Neuronal stem cell (in vitro differentiated cells): ENCODE results near the gene RECK.

Experiments used
- DNase-seq: peaks from one replicate; pipeline ENCODE4 v3.0.0-alpha.2; 2013; ENCODE audit warnings: low spot score
- H2AFZ ChIP-seq: one replicate; pipeline ENCODE4 v1.6.1; 2013; ENCODE audit warnings: mild to moderate bottlenecking, low read length, inconsistent platforms
- H2AK5ac ChIP-seq: 2 replicates; pipeline ENCODE4 v1.6.1; 2013; ENCODE audit warnings: low read depth, mild to moderate bottlenecking, inconsistent platforms, low read length, moderate library complexity, mixed read lengths
- H2BK120ac ChIP-seq: 2 replicates; pipeline ENCODE4 v1.6.1; 2013; ENCODE audit warnings: low read depth, mild to moderate bottlenecking, inconsistent platforms, low read length, moderate library complexity, mixed read lengths
- H2BK12ac ChIP-seq: one replicate; pipeline ENCODE4 v1.6.1; 2013; ENCODE audit warnings: low read length, inconsistent platforms
- H2BK15ac ChIP-seq: 2 replicates; pipeline ENCODE4 v1.6.1; 2013; ENCODE audit warnings: mild to moderate bottlenecking, low read length, inconsistent platforms, mixed read lengths
- H2BK5ac ChIP-seq: one replicate; pipeline ENCODE4 v1.6.1; 2013; ENCODE audit warnings: inconsistent platforms, mild to moderate bottlenecking, low read length, moderate library complexity
- H3K14ac ChIP-seq: one replicate; pipeline ENCODE4 v1.6.1; 2013; ENCODE audit warnings: low read length, inconsistent platforms
- H3K18ac ChIP-seq: 2 replicates; pipeline ENCODE4 v1.6.1; 2013; ENCODE audit warnings: low read length, inconsistent platforms
- H3K23ac ChIP-seq: 2 replicates; pipeline ENCODE4 v1.6.1; 2013; ENCODE audit warnings: low read depth, mild to moderate bottlenecking, mixed read lengths, low read length, inconsistent platforms; ENCODE audit not compliant: poor library complexity
- H3K27ac ChIP-seq: replicated peaks from 3 replicates; pipeline ENCODE4 v1.5.1; 2013; ENCODE audit warnings: low read length, inconsistent platforms
- H3K27me3 ChIP-seq, 3 experiments: 2 replicates each; pipeline ENCODE4 v1.6.1; 2013; ENCODE audit warnings: low read length in 3 of 3, mild to moderate bottlenecking in 2 of 3, inconsistent platforms in 1 of 3, low read depth in 1 of 3, mixed read lengths in 1 of 3, moderate library complexity in 1 of 3; ENCODE audit not compliant: control insufficient read depth in 3 of 3, insufficient read depth in 3 of 3
- H3K36me3 ChIP-seq, 2 donors: replicated peaks in 1 of 2; 2 replicates each; pipeline ENCODE4 v1.6.1; 2013; ENCODE audit warnings: low read length in 2 of 2; ENCODE audit not compliant: control insufficient read depth in 2 of 2, insufficient read depth in 2 of 2
- H3K4ac ChIP-seq: 2 replicates; pipeline ENCODE4 v1.6.1; 2013; ENCODE audit warnings: inconsistent platforms, mild to moderate bottlenecking, low read length, moderate library complexity
- H3K4me1 ChIP-seq, 2 donors: 1 replicate in 1 of 2; 2 replicates in 1 of 2; pipeline ENCODE4 v1.6.1; 2013; ENCODE audit warnings: low read length in 2 of 2, low read depth in 1 of 2; ENCODE audit not compliant: control insufficient read depth in 2 of 2, insufficient read depth in 1 of 2
- H3K4me2 ChIP-seq: one replicate; pipeline ENCODE4 v1.6.1; 2013; ENCODE audit warnings: mild to moderate bottlenecking, low read length, inconsistent platforms; ENCODE audit not compliant: insufficient read depth, poor library complexity, severe bottlenecking
- H3K4me3 ChIP-seq, 2 donors: 2 replicates each; pipeline ENCODE4 v1.5.1; 2013; ENCODE audit warnings: low read length in 2 of 2, mild to moderate bottlenecking in 2 of 2, inconsistent platforms in 1 of 2, moderate library complexity in 1 of 2
- H3K79me1 ChIP-seq: one replicate; pipeline ENCODE4 v1.6.1; 2013; ENCODE audit warnings: low read depth, mild to moderate bottlenecking, inconsistent platforms, low read length, moderate library complexity
- H3K9ac ChIP-seq: one replicate; pipeline ENCODE4 v1.6.1; 2013; ENCODE audit warnings: mild to moderate bottlenecking, low read depth, low read length, inconsistent platforms; ENCODE audit not compliant: poor library complexity
- H3K9me3 ChIP-seq, 2 donors: replicated peaks in 1 of 2; 2 replicates each; pipeline versions ENCODE3 to v1.6.1; 2013; ENCODE audit warnings: low read length in 2 of 2, mild to moderate bottlenecking in 2 of 2, inconsistent platforms in 1 of 2, low read depth in 1 of 2, mixed read lengths in 1 of 2, moderate library complexity in 1 of 2; ENCODE audit not compliant: control insufficient read depth in 2 of 2, insufficient read depth in 1 of 2
- H4K8ac ChIP-seq: one replicate; pipeline ENCODE4 v1.6.1; 2013; ENCODE audit warnings: low read depth, mild to moderate bottlenecking, inconsistent platforms, low read length, moderate library complexity
- H4K91ac ChIP-seq: one replicate; pipeline ENCODE4 v1.6.1; 2013; ENCODE audit warnings: low read length, low read depth, mild to moderate bottlenecking, inconsistent platforms; ENCODE audit not compliant: poor library complexity
- WGBS, 2 donors: extraction: QIAGEN DNeasy Blood & Tissue Kit; methylation state at CpG; one replicate each; pipeline ENCODE4 v1.1.7; 2013; ENCODE audit warnings: missing lambda C conversion rate in 2 of 2, mixed read lengths in 1 of 2; ENCODE audit not compliant: insufficient read length in 2 of 2, insufficient replicate concordance in 1 of 2; ENCODE audit errors: extremely low coverage in 2 of 2; 5-methylcytosine and 5-hydroxymethylcytosine counted together

The RECK gene

DNA sequence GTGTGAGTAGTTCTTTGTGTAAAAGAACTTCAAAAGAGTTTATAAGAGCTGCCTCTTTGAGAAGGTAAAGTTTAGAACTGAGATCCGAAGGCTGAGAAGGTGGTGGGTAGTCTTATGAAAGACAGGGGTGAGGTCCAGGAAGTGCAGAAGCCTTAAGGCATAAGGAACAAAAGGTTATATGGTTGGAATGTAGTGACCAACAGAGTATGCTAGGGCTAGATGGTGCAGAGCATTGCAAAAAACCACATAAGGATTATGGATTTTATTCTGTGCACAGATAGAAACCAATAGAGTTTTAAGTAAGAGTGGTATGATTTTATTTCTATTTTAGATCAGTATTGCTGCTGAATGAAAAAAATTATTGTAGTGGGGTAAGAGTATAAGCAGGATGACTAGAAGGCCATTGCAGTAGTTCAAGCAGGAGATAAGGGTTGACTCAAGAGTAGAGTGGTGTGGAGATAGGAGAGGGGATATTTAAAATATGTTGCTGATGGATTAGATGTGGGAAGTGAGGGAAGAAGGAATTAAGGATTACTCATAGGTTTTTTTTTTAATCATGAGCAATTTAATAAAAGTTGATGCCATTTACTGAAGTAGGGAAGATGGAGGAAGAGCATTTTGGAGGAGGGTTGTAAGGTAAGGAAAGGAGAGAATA, 3.7 kb downstream of the RECK start:
- Histone ChIP-seq H3K14ac (no peak overlapping the region), H4K8ac (no peak overlapping the region), H2AFZ (no peak overlapping the region), H2BK15ac (no peak overlapping the region), H2AK5ac (no peak overlapping the region), H3K4ac (no peak overlapping the region), H3K36me3 (no peaks in the 10 kb centered on the region), H3K18ac (no peak overlapping the region), H3K4me1 (peaks cover 3 to 7% of the 10 kb centered on the region in 2 donors), H3K23ac (no peak overlapping the region), H3K4me3 (no peak overlapping the region), H3K27ac (no peak overlapping the region), H4K91ac (no peak overlapping the region), H2BK5ac (no peak overlapping the region), H2BK12ac (no peak overlapping the region), H3K79me1 (no peaks in the 10 kb centered on the region), H3K9ac (no peak overlapping the region), H3K9me3 (peaks cover 0 to 6% of the 10 kb centered on the region in 2 donors), H3K27me3 (no peaks in the 10 kb centered on the region), H2BK120ac (no peak overlapping the region), H3K4me2 (no peak overlapping the region)
- no peak for DNase-seq
- no CpG with 5 or more reads among the region's 1 CpG for WGBS, 2 donors

- H3K4me3 ChIP-seq: no peak overlapping the region
- H3K79me1 ChIP-seq: no peaks in the 10 kb centered on the region
- H3K4me2 ChIP-seq: no peak overlapping the region
- WGBS, 2 donors: no CpG with 5 or more reads among the region's 1 CpG
- H2BK5ac ChIP-seq: no peak overlapping the region
- no peak overlapping the region for H2BK12ac ChIP-seq
- H3K23ac ChIP-seq: no peak overlapping the region
- H2BK120ac ChIP-seq: no peak overlapping the region
- no peak overlapping the region for H4K8ac ChIP-seq
- no peak overlapping the region for H3K9ac ChIP-seq
- no peak overlapping the region for H2AK5ac ChIP-seq
- no peak overlapping the region for H4K91ac ChIP-seq
- H2AFZ ChIP-seq: no peak overlapping the region
- no peak overlapping the region for H2BK15ac ChIP-seq
- peaks cover 0 to 6% of the 10 kb centered on the region in 2 donors for H3K9me3 ChIP-seq
- no peak overlapping the region for H3K14ac ChIP-seq
- no peaks in the 10 kb centered on the region for H3K27me3 ChIP-seq
- H3K27ac ChIP-seq: no peak overlapping the region
- no peak for DNase-seq
- no peak overlapping the region for H3K18ac ChIP-seq
- no peak overlapping the region for H3K4ac ChIP-seq
- H3K4me1 ChIP-seq: peaks cover 2 to 7% of the 10 kb centered on the region in 2 donors
- H3K36me3 ChIP-seq: no peaks in the 10 kb centered on the region
These were observed 4.8 kb downstream of the RECK start for GRCh38 chr9:36041506-36041905.

GRCh38 chr9:36045610-36046009, 8.9 kb downstream of the RECK start:
- Histone ChIP-seq H3K23ac (no peak overlapping the region), H3K4me3 (no peak overlapping the region), H3K9me3 (peaks cover 0 to 6% of the 10 kb centered on the region in 2 donors), H2AFZ (no peak overlapping the region), H2BK120ac (no peak overlapping the region), H3K27me3 (no peaks in the 10 kb centered on the region), H3K36me3 (no peaks in the 10 kb centered on the region), H3K4ac (no peak overlapping the region), H4K8ac (no peak overlapping the region), H3K4me1 (peaks cover 1 to 3% of the 10 kb centered on the region in 2 donors), H2AK5ac (no peak overlapping the region), H3K4me2 (no peak overlapping the region), H3K79me1 (peaks cover 1% of the 10 kb centered on the region), H3K14ac (no peak overlapping the region), H2BK5ac (no peak overlapping the region), H2BK12ac (no peak overlapping the region), H3K9ac (no peak overlapping the region), H3K18ac (no peak overlapping the region), H4K91ac (no peak overlapping the region), H3K27ac (no peak overlapping the region), H2BK15ac (no peak overlapping the region)
- no peak for DNase-seq
- WGBS, 2 donors: no CpG with 5 or more reads among the region's 2 CpGs

GRCh38 chr9:36046923-36047322, 10.2 kb downstream of the RECK start:
- WGBS, 2 donors: no CpG with 5 or more reads among the region's 2 CpGs
- no peak overlapping the region for H4K8ac ChIP-seq
- DNase-seq: no peak

More at GRCh38 chr9:36046923-36047322, 10.2 kb downstream of the RECK start:
- Histone ChIP-seq H3K79me1 (peaks cover 1% of the 10 kb centered on the region), H4K91ac (no peak overlapping the region), H3K4me3 (no peak overlapping the region), H2BK15ac (no peak overlapping the region), H3K14ac (no peak overlapping the region), H3K4ac (no peak overlapping the region), H3K9ac (no peak overlapping the region), H3K4me2 (no peak overlapping the region), H3K9me3 (peaks cover 0 to 7% of the 10 kb centered on the region in 2 donors), H3K4me1 (peaks cover 1 to 3% of the 10 kb centered on the region in 2 donors), H2AFZ (no peak overlapping the region), H2BK12ac (no peak overlapping the region), H2BK120ac (no peak overlapping the region), H3K36me3 (peaks cover 0 to 2% of the 10 kb centered on the region in 2 donors), H3K18ac (no peak overlapping the region), H3K23ac (no peak overlapping the region), H2BK5ac (no peak overlapping the region), H3K27ac (no peak overlapping the region), H2AK5ac (no peak overlapping the region), H3K27me3 (no peaks in the 10 kb centered on the region)
